Kidney (tissue), 14 donors: Measurements from ENCODE around the gene CGREF1. TPM values are rescaled to one million over a fixed set of nuclear protein-coding genes. Genes with fewer than 3 reads are reported as not detected.
A peak's percentile ranks its signal among the peaks of the same experiment; 100 is the strongest.

Experiments
- DNase-seq, 5 donors: peaks; one replicate each; pipeline ENCODE4 v3.0.0-alpha.2; 2013 to 2020
- FAIRE-seq: peaks from 2 replicates; lab custom pipeline; 2012; peaks lifted over from hg19 to GRCh38; lab: Jason Lieb, UNC
- H3K27ac ChIP-seq, 2 donors: one replicate each; pipeline ENCODE4 v1.7.0; 2013; ENCODE audit warnings: low read depth in 2 of 2, low read length in 2 of 2, inconsistent platforms in 1 of 2
- H3K27me3 ChIP-seq: one replicate; pipeline ENCODE4 v1.7.1; 2013; ENCODE audit warnings: low read length, inconsistent platforms; ENCODE audit not compliant: control insufficient read depth, insufficient read depth
- H3K36me3 ChIP-seq, 3 donors: one replicate each; pipeline versions ENCODE4 v1.7.0 to v1.7.1; 2013; ENCODE audit warnings: low read length in 3 of 3, control low read depth in 1 of 3, inconsistent platforms in 1 of 3; ENCODE audit not compliant: insufficient read depth in 3 of 3, control insufficient read depth in 2 of 3
- H3K4me1 ChIP-seq, 3 donors: one replicate each; pipeline versions ENCODE4 v1.7.0 to v1.7.1; 2013; ENCODE audit warnings: low read length in 3 of 3, inconsistent platforms in 1 of 3, low read depth in 1 of 3; ENCODE audit not compliant: control insufficient read depth in 2 of 3, insufficient read depth in 2 of 3
- H3K4me3 ChIP-seq, 3 donors: one replicate each; pipeline versions ENCODE4 v1.7.0 to v1.8.1; 2013; ENCODE audit warnings: low read length in 3 of 3, control low read depth in 1 of 3, inconsistent platforms in 1 of 3
- H3K9ac ChIP-seq, 3 donors: one replicate each; pipeline versions ENCODE4 v1.7.0 to v1.7.1; 2013; ENCODE audit warnings: low read length in 3 of 3, control low read depth in 1 of 3, inconsistent platforms in 1 of 3
- H3K9me3 ChIP-seq, 3 donors: one replicate each; pipeline versions ENCODE4 v1.7.0 to v1.7.1; 2013; ENCODE audit warnings: low read length in 3 of 3, control low read depth in 1 of 3, inconsistent platforms in 1 of 3; ENCODE audit not compliant: control insufficient read depth in 2 of 3, insufficient read depth in 1 of 3
- CTCF ChIP-seq: IDR thresholded peaks from 3 replicates; pipeline ENCODE4 v1.5.1; 2012; ENCODE audit warnings: mild to moderate bottlenecking, moderate library complexity, borderline replicate concordance; ENCODE audit not compliant: insufficient read depth; ENCODE audit errors: extremely low read depth
- intact Hi-C: fragments of 100-400 bp; cut with DNase I; formaldehyde crosslinking; loops from one replicate; pipeline ENCODE4 v1.11.1; 2022
- polyA plus RNA-seq: library from polyadenylated mRNA; stranded (reverse); fragments of 350-450 nt; fragmentation: Illumina TruSeq; extraction: RNeasy Lipid Tissue Mini Kit (QIAGEN cat#74804); gene quantifications from one replicate; pipeline ENCODE4 v1.2.3, GENCODE V29; 2014; ENCODE audit warnings: low read depth, low replicate concordance; ENCODE audit not compliant: insufficient read depth
- total RNA-seq: library from RNA; stranded (reverse); fragmentation: NEBNext Ultra II Directional; extraction: Animal tissue kit (Norgen Biotek cat#: 25700); gene quantifications from one replicate; pipeline ENCODE4 v1.2.1, GENCODE V29; 2021
- donor health status: control.
- donor health status: control.
- donor health status: control.
- donor health status: control.
- donor health status: control.
- donor health status: DM: yes; HTN: yes; CAD: no.
- donor health status: Normal renal cell carcinoma (clear cell type).

The CGREF1 gene
- total and polyA plus RNA-seq, 2 donors from 2014 or later: 3.7 to 3.8 TPM

GRCh38 chr2:27094353-27094984 is 24.5 kb downstream of the CGREF1 start:
- H3K9ac ChIP-seq: no peak overlapping the region
- peaks cover 0 to 28% (median 12%) of the 10 kb centered on the region in 3 donors for H3K4me1 ChIP-seq
- no peaks in the 10 kb centered on the region for H3K27me3 ChIP-seq
- H3K36me3 ChIP-seq: peaks cover 0 to 8% (median 2%) of the 10 kb centered on the region in 3 donors
- TF ChIP-seq CTCF: no peak
- FAIRE-seq (no peak), DNase-seq (peak in 1 of 5 donors; percentile 55)
- H3K9me3 ChIP-seq: no peaks in the 10 kb centered on the region
- H3K4me3 ChIP-seq: peak overlapping the region in 1 of 3 donors; percentile 44
- intact Hi-C loops: loop anchor here (10.0 kb wide), 1 partner anchor 210 kb away; the partner anchor contains the start of gene UCN
- peak overlapping the region; percentile 16 to 53 for H3K27ac ChIP-seq

GRCh38 chr2:27093430-27094352 is 25.2 kb downstream of the CGREF1 start:
- no peaks in the 10 kb centered on the region for H3K27me3 ChIP-seq
- intact Hi-C loops: loop anchor here (10.0 kb wide), 1 partner anchor 211 kb away; the partner anchor contains the start of gene UCN
- no peak overlapping the region for H3K9ac ChIP-seq
- FAIRE-seq (no peak), DNase-seq (peak in 1 of 5 donors; percentile 35)
- peak overlapping the region in 1 of 3 donors; percentile 44 for H3K4me3 ChIP-seq
- H3K9me3 ChIP-seq: no peaks in the 10 kb centered on the region
- H3K36me3 ChIP-seq: peaks cover 0 to 2% (median 0%) of the 10 kb centered on the region in 3 donors
- no peak for TF ChIP-seq CTCF
- H3K4me1 ChIP-seq: peaks cover 0 to 28% (median 12%) of the 10 kb centered on the region in 3 donors
- peak overlapping the region; percentile 53 to 79 for H3K27ac ChIP-seq

- Histone ChIP-seq H3K4me1 (peaks cover 0 to 28% (median 12%) of the 10 kb centered on the region in 3 donors), H3K27ac (peak overlapping the region; percentile 43 to 79), H3K36me3 (no peaks in the 10 kb centered on the region), H3K9ac (no peak overlapping the region), H3K4me3 (peak overlapping the region in 1 of 3 donors; percentile 6), H3K9me3 (no peaks in the 10 kb centered on the region), H3K27me3 (no peaks in the 10 kb centered on the region)
- TF ChIP-seq CTCF: no peak
- FAIRE-seq (no peak), DNase-seq (peak in 3 of 5 donors; percentile 34 to 56 (median 53))
- intact Hi-C loops: loop anchor here (10.0 kb wide), 1 partner anchor 212 kb away; the partner anchor contains the start of gene UCN
These were observed 26.1 kb downstream of the CGREF1 start for GRCh38 chr2:27092696-27093429.
